ENCODE results near the gene NUP93. TPM values are rescaled to one million over a fixed set of nuclear protein-coding genes. Genes with fewer than 3 reads are reported as not detected.
"Not testable (repeated sequence)": the region's sequence is repeated elsewhere in the genome, so short reads cannot be mapped to it uniquely, and the experiment has no call there.

Gene NUP93
- total RNA-seq, 2 experiments from 2014 or later: 129 to 143 TPM

GRCh38 chr16:56877486-56878182, 147.7 kb downstream of the NUP93 start:
- ChIA-PET POLR2A (no interaction called here), CTCF (no interaction called here)

GRCh38 chr16:56878282-56878854, 148.4 kb downstream of the NUP93 start:
- ChIA-PET POLR2A (no interaction called here), CTCF (no interaction called here)
- DNase-seq: no peak
- Mint-ChIP-seq H3K4me3 (no peak overlapping the region), H3K36me3 (ENCODE audit: low read depth) (no peaks in the 10 kb centered on the region), H3K9me3 (ENCODE audit: insufficient read depth) (no peaks in the 10 kb centered on the region), H3K4me1 (ENCODE audit: low read depth) (peaks cover 4% of the 10 kb centered on the region), H3K27ac (no peak overlapping the region), H3K27me3 (ENCODE audit: low read depth) (no peaks in the 10 kb centered on the region)
- ATAC-seq: no peak

More at GRCh38 chr16:56877486-56878182, 147.7 kb downstream of the NUP93 start:
- DNase-seq (no peak), ATAC-seq (no peak)
- H3K9me3 Mint-ChIP-seq (ENCODE audit: insufficient read depth): no peaks in the 10 kb centered on the region
- no peak overlapping the region for H3K4me3 Mint-ChIP-seq
- no peaks in the 10 kb centered on the region for H3K27me3 Mint-ChIP-seq (ENCODE audit: low read depth)
- H3K36me3 Mint-ChIP-seq (ENCODE audit: low read depth): no peaks in the 10 kb centered on the region
- H3K27ac Mint-ChIP-seq: no peak overlapping the region
- H3K4me1 Mint-ChIP-seq (ENCODE audit: low read depth): peaks cover 9% of the 10 kb centered on the region

- no peak for ATAC-seq
- Mint-ChIP-seq H3K4me3 (no peak overlapping the region), H3K9me3 (ENCODE audit: insufficient read depth) (no peaks in the 10 kb centered on the region), H3K27me3 (ENCODE audit: low read depth) (no peaks in the 10 kb centered on the region), H3K4me1 (ENCODE audit: low read depth) (peaks cover 4% of the 10 kb centered on the region), H3K36me3 (ENCODE audit: low read depth) (no peaks in the 10 kb centered on the region), H3K27ac (no peak overlapping the region)
- ChIA-PET CTCF (no interaction called here), POLR2A (no interaction called here)
- no peak for DNase-seq
Measured at GRCh38 chr16:56879276-56879675, 149.3 kb downstream of the NUP93 start.

- ChIA-PET CTCF (no interaction called here), POLR2A (interaction anchor here (0.8 kb wide), 1 partner anchor 51 kb away, joined by 4 read pairs; no protein-coding TSS in a partner anchor)
- H3K36me3 Mint-ChIP-seq (ENCODE audit: low read depth): no peaks in the 10 kb centered on the region
- ATAC-seq (no peak), DNase-seq (no peak)
- H3K4me1 Mint-ChIP-seq (ENCODE audit: low read depth): peaks cover 4% of the 10 kb centered on the region
- H3K27ac Mint-ChIP-seq: no peak overlapping the region
- no peak overlapping the region for H3K4me3 Mint-ChIP-seq
- no peaks in the 10 kb centered on the region for H3K9me3 Mint-ChIP-seq (ENCODE audit: insufficient read depth)
- no peaks in the 10 kb centered on the region for H3K27me3 Mint-ChIP-seq (ENCODE audit: low read depth)
Measured at GRCh38 chr16:56880176-56880575, 150.2 kb downstream of the NUP93 start.

GRCh38 chr16:56880685-56881084, 150.8 kb downstream of the NUP93 start:
- H3K27ac Mint-ChIP-seq: no peak overlapping the region
- DNase-seq (no peak), ATAC-seq (no peak)
- POLR2A ChIA-PET: interaction anchor here (0.8 kb wide), 1 partner anchor 51 kb away, joined by 4 read pairs; no protein-coding TSS in a partner anchor
- no peaks in the 10 kb centered on the region for H3K36me3 Mint-ChIP-seq (ENCODE audit: low read depth)
- CTCF ChIA-PET: no interaction called here
- H3K4me1 Mint-ChIP-seq (ENCODE audit: low read depth): peaks cover 4% of the 10 kb centered on the region
- no peaks in the 10 kb centered on the region for H3K9me3 Mint-ChIP-seq (ENCODE audit: insufficient read depth)
- H3K4me3 Mint-ChIP-seq: no peak overlapping the region
- no peaks in the 10 kb centered on the region for H3K27me3 Mint-ChIP-seq (ENCODE audit: low read depth)

GRCh38 chr16:56882077-56882800, 152.3 kb downstream of the NUP93 start:
- POLR2A ChIA-PET: interaction anchor here (0.6 to 1.0 kb wide), 2 partner anchors 49 to 127 kb away, joined by 3 to 4 read pairs; no protein-coding TSS in a partner anchor
- H3K9me3 Mint-ChIP-seq (ENCODE audit: insufficient read depth): no peaks in the 10 kb centered on the region
- ATAC-seq (no peak), DNase-seq (no peak)
- no peak overlapping the region for H3K27ac Mint-ChIP-seq
- H3K36me3 Mint-ChIP-seq (ENCODE audit: low read depth): no peaks in the 10 kb centered on the region
- H3K4me1 Mint-ChIP-seq (ENCODE audit: low read depth): no peaks in the 10 kb centered on the region
- CTCF ChIA-PET: no interaction called here
- no peak overlapping the region for H3K4me3 Mint-ChIP-seq
- no peaks in the 10 kb centered on the region for H3K27me3 Mint-ChIP-seq (ENCODE audit: low read depth)

- Mint-ChIP-seq H3K4me1 (ENCODE audit: low read depth) (no peaks in the 10 kb centered on the region), H3K9me3 (ENCODE audit: insufficient read depth) (no peaks in the 10 kb centered on the region), H3K4me3 (no peak overlapping the region), H3K27me3 (ENCODE audit: low read depth) (no peaks in the 10 kb centered on the region), H3K36me3 (ENCODE audit: low read depth) (no peaks in the 10 kb centered on the region), H3K27ac (no peak overlapping the region)
- ChIA-PET POLR2A (no interaction called here), CTCF (interaction anchor here (1.1 kb wide), 1 partner anchor 21 kb away, joined by 3 read pairs; no protein-coding TSS in a partner anchor)
- ATAC-seq: no peak
- DNase-seq: no peak
Measured at GRCh38 chr16:56883586-56883985, 153.7 kb downstream of the NUP93 start.

- no peak for DNase-seq
- Mint-ChIP-seq H3K27me3 (ENCODE audit: low read depth) (no peaks in the 10 kb centered on the region), H3K27ac (no peak overlapping the region), H3K4me3 (no peak overlapping the region), H3K36me3 (ENCODE audit: low read depth) (no peaks in the 10 kb centered on the region), H3K9me3 (ENCODE audit: insufficient read depth) (no peaks in the 10 kb centered on the region), H3K4me1 (ENCODE audit: low read depth) (no peaks in the 10 kb centered on the region)
- ATAC-seq: no peak
- POLR2A ChIA-PET: no interaction called here
- CTCF ChIA-PET: interaction anchor here (0.7 to 1.1 kb wide), 2 partner anchors 21 to 149 kb away, joined by 3 read pairs; no protein-coding TSS in a partner anchor
Measured at GRCh38 chr16:56884026-56884582, 154.2 kb downstream of the NUP93 start.

- H3K9me3 Mint-ChIP-seq (ENCODE audit: insufficient read depth); CTCF ChIA-PET: not testable (repeated sequence)
Measured at GRCh38 chr16:56884929-56885328, 155.0 kb downstream of the NUP93 start.

GRCh38 chr16:56885446-56886162, 155.7 kb downstream of the NUP93 start:
- Mint-ChIP-seq H3K36me3 (ENCODE audit: low read depth) (no peaks in the 10 kb centered on the region), H3K27me3 (ENCODE audit: low read depth) (no peaks in the 10 kb centered on the region), H3K4me1 (ENCODE audit: low read depth) (no peaks in the 10 kb centered on the region), H3K9me3 (ENCODE audit: insufficient read depth) (no peaks in the 10 kb centered on the region), H3K4me3 (no peak overlapping the region), H3K27ac (no peak overlapping the region)
- CTCF ChIA-PET: no interaction called here
- ATAC-seq (no peak), DNase-seq (no peak)
- POLR2A ChIA-PET: no interaction called here

More at GRCh38 chr16:56884929-56885328, 155.0 kb downstream of the NUP93 start:
- DNase-seq; H3K4me1 Mint-ChIP-seq (ENCODE audit: low read depth); H3K27ac Mint-ChIP-seq; POLR2A ChIA-PET; H3K27me3 Mint-ChIP-seq (ENCODE audit: low read depth); H3K4me3 Mint-ChIP-seq; ATAC-seq; H3K36me3 Mint-ChIP-seq (ENCODE audit: low read depth): not testable (repeated sequence)

GRCh38 chr16:56886296-56886695, 156.4 kb downstream of the NUP93 start:
- CTCF ChIA-PET: no interaction called here
- no peaks in the 10 kb centered on the region for H3K4me1 Mint-ChIP-seq (ENCODE audit: low read depth)
- H3K4me3 Mint-ChIP-seq: no peak overlapping the region
- H3K27me3 Mint-ChIP-seq (ENCODE audit: low read depth): no peaks in the 10 kb centered on the region
- DNase-seq: no peak
- ATAC-seq: no peak
- no peaks in the 10 kb centered on the region for H3K9me3 Mint-ChIP-seq (ENCODE audit: insufficient read depth)
- POLR2A ChIA-PET: no interaction called here
- H3K27ac Mint-ChIP-seq: no peak overlapping the region
- H3K36me3 Mint-ChIP-seq (ENCODE audit: low read depth): no peaks in the 10 kb centered on the region

All from activated CD8-positive, alpha-beta T cell treated with anti-CD3 and anti-CD28 coated beads, Interleukin-2, amount 10 ng/mL, durations not matched to agents 7 days and 5 days (primary cell).